K562 (cell line): Measurements from ENCODE around the gene CDH19. TPM values are rescaled to one million over a fixed set of nuclear protein-coding genes. Genes with fewer than 3 reads are reported as not detected.

Experiments used
- ATAC-seq: fragments of 200-7000 bp; cut with Tn5 transposase; 3 replicates; pipeline ENCODE4 v1.9.1; 2020; ENCODE audit warnings: moderate library complexity
- BruUV-seq: library from RNA; stranded (reverse); fragments of 400-500 nt; replicated peaks from 2 replicates; lab custom pipeline; 2021; lab: Mats Ljungman, UMichigan
- CTCF ChIA-PET: fragments of 300-600 bp; formaldehyde crosslinking; extraction: SDS; loops from one replicate; lab custom pipeline; 2021; ENCODE audit warnings: low intra/inter-chr PET ratio; lab: Yijun Ruan, JAX
- POLR2A ChIA-PET: fragments of 300-600, 350-650 bp; sonication (Branson Sonifier 250); formaldehyde crosslinking; extraction: SDS; loops from one replicate; lab custom pipeline; 2021; ENCODE audit warnings: antibody characterized with exemption, inconsistent platforms; lab: Yijun Ruan, JAX
- DNase-seq, 4 experiments: peaks; one replicate each; pipeline versions ENCODE4 v3.0.0 to v3.0.0-alpha.2; 2011 to 2018; ENCODE audit warnings: low spot score in 3 of 4, mixed read lengths in 3 of 4; ENCODE audit errors: extremely low read depth in 1 of 4
- FAIRE-seq: peaks from 2 replicates; lab custom pipeline; 2011; peaks lifted over from hg19 to GRCh38; lab: Jason Lieb, UNC
- H2AFZ ChIP-seq: 2 replicates; pipeline ENCODE4 v1.6.0; 2011; ENCODE audit warnings: low read depth, low read length, control low read depth, inconsistent platforms
- H3K27ac ChIP-seq: fragments of 200-600 bp; 3 replicates; pipeline ENCODE4 v1.8.0; 2011; ENCODE audit warnings: low read depth, mild to moderate bottlenecking, control low read depth, inconsistent platforms, low read length, moderate library complexity, mixed read lengths; ENCODE audit errors: extremely low read depth
- H3K27me3 ChIP-seq, 2 experiments: fragments of 300-600 bp in 1 of 2; 2 replicates in 1 of 2; 3 replicates in 1 of 2; pipeline versions ENCODE4 v1.6.0 to v1.8.0; 2011; ENCODE audit warnings: inconsistent platforms in 2 of 2, low read length in 2 of 2, mild to moderate bottlenecking in 1 of 2, mixed read lengths in 1 of 2, moderate library complexity in 1 of 2; ENCODE audit not compliant: control insufficient read depth in 2 of 2, insufficient read depth in 2 of 2
- H3K36me3 ChIP-seq: fragments of 300-600 bp; 3 replicates; pipeline ENCODE4 v1.8.0; 2011; ENCODE audit warnings: mild to moderate bottlenecking, low read length, inconsistent platforms; ENCODE audit not compliant: control insufficient read depth, insufficient read depth
- H3K4me1 ChIP-seq, 2 experiments: fragments of 200-600 bp in 1 of 2; replicated peaks in 1 of 2; 2 replicates in 1 of 2; 3 replicates in 1 of 2; pipeline versions ENCODE4 v1.5.1 to v1.8.0; 2011; ENCODE audit warnings: inconsistent platforms in 2 of 2, low read length in 2 of 2, mild to moderate bottlenecking in 1 of 2, mixed read lengths in 1 of 2, moderate library complexity in 1 of 2; ENCODE audit not compliant: control insufficient read depth in 2 of 2, insufficient read depth in 2 of 2
- H3K4me2 ChIP-seq: 2 replicates; pipeline ENCODE4 v1.6.1; 2011; ENCODE audit warnings: low read length, control low read depth, inconsistent platforms, mixed read lengths; ENCODE audit not compliant: insufficient read depth
- H3K4me3 ChIP-seq: fragments of 200-600 bp; sonication (generic), shearing (Covaris generic); 2 replicates; pipeline ENCODE4 v1.5.1; 2016; ENCODE audit warnings: control low read depth, inconsistent platforms
- H3K79me2 ChIP-seq: fragments of 200-600 bp; 3 replicates; pipeline ENCODE4 v1.8.0; 2011; ENCODE audit warnings: low read length, inconsistent platforms; ENCODE audit not compliant: control insufficient read depth, insufficient read depth
- H3K9ac ChIP-seq, 2 experiments: 2 replicates each; pipeline versions ENCODE4 v1.6.0 to v1.6.1; 2011; ENCODE audit warnings: low read depth in 2 of 2, low read length in 2 of 2, control low read depth in 1 of 2, inconsistent platforms in 1 of 2, mild to moderate bottlenecking in 1 of 2, mixed read lengths in 1 of 2; ENCODE audit not compliant: insufficient read depth in 1 of 2
- H3K9me1 ChIP-seq: one replicate; pipeline ENCODE4 v1.6.0; 2011; ENCODE audit warnings: inconsistent platforms, mild to moderate bottlenecking, low read length, moderate library complexity; ENCODE audit not compliant: control insufficient read depth, insufficient read depth
- H3K9me3 ChIP-seq: replicated peaks from 2 replicates; pipeline ENCODE4 v1.5.1; 2011; ENCODE audit warnings: low read depth, low read length, inconsistent platforms; ENCODE audit not compliant: control insufficient read depth, insufficient read depth
- H4K20me1 ChIP-seq: replicated peaks from 2 replicates; pipeline ENCODE4 v1.6.1; 2011; ENCODE audit warnings: low read length, inconsistent platforms, mixed read lengths; ENCODE audit not compliant: control insufficient read depth, insufficient read depth
- ADNP ChIP-seq: fragments of 200-800 bp; sonication (Bioruptor generic); IDR thresholded peaks from 2 replicates; pipeline ENCODE4 v1.6.1; 2016; ENCODE audit warnings: missing genetic modification characterization, missing compliant biosample characterization
- BMI1 ChIP-seq: fragments of 150-350 bp; IDR thresholded peaks from 2 replicates; pipeline ENCODE4 v1.6.1; 2014; ENCODE audit warnings: low read length
- BRCA1 ChIP-seq, 2 experiments: fragments of 450-650 bp in 1 of 2; sonication (generic) in 1 of 2; formaldehyde crosslinking in 1 of 2; IDR thresholded peaks; 2 replicates each; pipeline versions ENCODE4 v1.5.0 to v1.6.1; 2017 to 2020; ENCODE audit warnings: mild to moderate bottlenecking in 1 of 2, missing genetic modification reagents in 1 of 2
- ELF2 ChIP-seq: fragments of 250-450 bp; sonication (Bioruptor Pico); IDR thresholded peaks from 2 replicates; pipeline ENCODE4 v1.5.0; 2021; ENCODE audit warnings: mild to moderate bottlenecking
- ELF4 ChIP-seq: fragments of 450-650 bp; formaldehyde crosslinking; IDR thresholded peaks from 2 replicates; pipeline ENCODE4 v1.4.0; 2022; ENCODE audit warnings: missing genetic modification characterization
- EWSR1 ChIP-seq: fragments of 450-650 bp; IDR thresholded peaks from 2 replicates; pipeline ENCODE4 v1.6.1; 2018; ENCODE audit warnings: borderline replicate concordance, mild to moderate bottlenecking, low read depth, moderate library complexity; ENCODE audit not compliant: partially characterized antibody
- HDGF ChIP-seq: fragments of 450-650 bp; IDR thresholded peaks from 2 replicates; pipeline ENCODE4 v1.6.1; 2016
- HOXB6 ChIP-seq: fragments of 250-450 bp; sonication (Bioruptor Pico); IDR thresholded peaks from 2 replicates; pipeline ENCODE4 v1.5.1; 2022; ENCODE audit warnings: mild to moderate bottlenecking, borderline replicate concordance
- PML ChIP-seq: IDR thresholded peaks from 2 replicates; pipeline ENCODE4 v1.6.1; 2012; ENCODE audit warnings: low read length, inconsistent platforms
- SMARCE1 ChIP-seq: fragments of 450-650 bp; IDR thresholded peaks from 2 replicates; pipeline ENCODE4 v1.7.1; 2016; ENCODE audit warnings: mild to moderate bottlenecking
- SOX6 ChIP-seq: fragments of 450-650 bp; IDR thresholded peaks from 2 replicates; pipeline ENCODE4 v1.6.1; 2014; ENCODE audit warnings: mild to moderate bottlenecking
- ZKSCAN3 ChIP-seq: fragments of 250-450 bp; sonication (Bioruptor Pico); IDR thresholded peaks from 2 replicates; pipeline ENCODE4 v1.4.0; 2020
- ZNF134 ChIP-seq: fragments of 250-450 bp; sonication (Bioruptor Pico); conservative IDR thresholded peaks from 2 replicates; pipeline ENCODE4 v1.4.0; 2020
- WGBS: fragments of 100-300 bp; shearing (Covaris generic); methylation state at CpG from one replicate; pipeline ENCODE4 v1.1.6; 2016; ENCODE audit warnings: low coverage, mixed read lengths; ENCODE audit not compliant: insufficient coverage; ENCODE audit errors: missing lambda C conversion rate; 5-methylcytosine and 5-hydroxymethylcytosine counted together
- in situ Hi-C: fragments of 300-500 bp; cut with MboI; formaldehyde crosslinking; loops from 4 replicates; pipeline ENCODE4 v1.15.0; 2018; ENCODE audit warnings: inconsistent platforms, mixed read lengths
- intact Hi-C: fragments of 100-400 bp; cut with micrococcal nuclease; formaldehyde crosslinking; loops from 2 replicates; pipeline ENCODE4 v1.14.2; 2022
- polyA plus RNA-seq, 8 experiments: library from polyadenylated mRNA; depleted of rRNA in 4 of 8; stranded (reverse) in 5 of 8; unstranded in 3 of 8; fragments of >200 nt; fragmentation: Nextera tagmentation in 2 of 8; fragmentation: Illumina TruSeq in 1 of 8; extraction: Ambion mirVana in 2 of 8; extraction: Trizol in 1 of 8; gene quantifications; 2 replicates each; pipeline versions ENCODE4 v1.2.1 to v1.2.3, GENCODE V29; 2011 to 2014; ENCODE audit warnings: inconsistent platforms in 1 of 8, missing spikeins in 1 of 8
- total RNA-seq, 7 experiments: library from RNA; depleted of rRNA in 6 of 7; stranded (reverse); fragments of >200 nt in 6 of 7; fragmentation: Illumina TruSeq in 2 of 7; extraction: Trizol in 2 of 7; gene quantifications; 2 replicates each; pipeline versions ENCODE4 v1.2.1 to v1.2.3, GENCODE V29; 2011 to 2021; ENCODE audit warnings: low replicate concordance in 1 of 7
- TF ChIP-seq, protein P1 (sequence below): fragments of 450-650 bp; IDR thresholded peaks from 2 replicates; pipeline ENCODE4 v1.6.1; 2017; ENCODE audit warnings: antibody characterized with exemption, mild to moderate bottlenecking

Gene CDH19
- total and polyA plus RNA-seq, 9 of the 15 experiments (the other 6 are each of a cell fraction or from before 2014, with no cell fraction given), result not detected

GRCh38 chr18:66564236-66564635 is 39.7 kb downstream of the CDH19 start:
- CTCF ChIA-PET, result no interaction called here
- Histone ChIP-seq H3K79me2 (no peaks in the 10 kb centered on the region), H3K27ac (no peak overlapping the region)
- TF ChIP-seq ADNP (no peak), HOXB6 (CRISPR knock-in tag) (no peak), ELF4 (no peak), SOX6 (no peak), PML (no peak), HDGF (no peak), EWSR1 (no peak), ELF2 (no peak), SMARCE1 (no peak)
- TF ChIP-seq, all 486 proteins: peak for 0
- no peak overlapping the region for H3K9ac ChIP-seq
- H3K9me1 ChIP-seq, result no peaks in the 10 kb centered on the region
- no peak overlapping the region for H3K4me2 ChIP-seq
- no peak overlapping the region for H2AFZ ChIP-seq
- FAIRE-seq (no peak), ATAC-seq (no peak), DNase-seq (no peak)
- intact Hi-C loops (no loop called here), in situ Hi-C loops (no loop called here)
- H3K36me3 ChIP-seq, result no peaks in the 10 kb centered on the region
- no peaks in the 10 kb centered on the region for H3K4me1 ChIP-seq
- H3K27me3 ChIP-seq, result no peaks in the 10 kb centered on the region
- H3K9me3 ChIP-seq, result no peaks in the 10 kb centered on the region
- H4K20me1 ChIP-seq, result no peaks in the 10 kb centered on the region
- BruUV-seq, result no TSS peak
- H3K4me3 ChIP-seq, result no peak overlapping the region
- POLR2A ChIA-PET, result no interaction called here

- no peaks in the 10 kb centered on the region for H3K4me1 ChIP-seq
- in situ Hi-C loops, result no loop called here
- ChIA-PET CTCF (no interaction called here), POLR2A (no interaction called here)
- no peak overlapping the region for H3K4me3 ChIP-seq
- DNase-seq (no peak), ATAC-seq (no peak), FAIRE-seq (no peak)
- H3K79me2 ChIP-seq, result no peaks in the 10 kb centered on the region
- H3K27ac ChIP-seq, result no peak overlapping the region
- no peaks in the 10 kb centered on the region for H3K36me3 ChIP-seq
- H3K27me3 ChIP-seq, result no peaks in the 10 kb centered on the region
- H3K4me2 ChIP-seq, result no peak overlapping the region
- H3K9me3 ChIP-seq, result no peaks in the 10 kb centered on the region; the same call in 1 of the 2 replicates
- no peak overlapping the region for H2AFZ ChIP-seq
- intact Hi-C loops, result no loop called here
- H3K9me1 ChIP-seq, result no peaks in the 10 kb centered on the region
- no peak overlapping the region for H3K9ac ChIP-seq
- no TSS peak for BruUV-seq
- WGBS, result 0% methylated on average over 5 of the region's 6 CpGs
- H4K20me1 ChIP-seq, result no peaks in the 10 kb centered on the region
- TF ChIP-seq BRCA1 (IDR thresholded peaks at IDR 0.05) (no peak), BRCA1 (CRISPR knock-in tag; IDR thresholded peaks at IDR 0.05) (no peak), ZKSCAN3 (CRISPR knock-in tag) (no peak), BMI1 (no peak), ZNF134 (CRISPR knock-in tag) (no peak)
- TF ChIP-seq, protein P1, sequence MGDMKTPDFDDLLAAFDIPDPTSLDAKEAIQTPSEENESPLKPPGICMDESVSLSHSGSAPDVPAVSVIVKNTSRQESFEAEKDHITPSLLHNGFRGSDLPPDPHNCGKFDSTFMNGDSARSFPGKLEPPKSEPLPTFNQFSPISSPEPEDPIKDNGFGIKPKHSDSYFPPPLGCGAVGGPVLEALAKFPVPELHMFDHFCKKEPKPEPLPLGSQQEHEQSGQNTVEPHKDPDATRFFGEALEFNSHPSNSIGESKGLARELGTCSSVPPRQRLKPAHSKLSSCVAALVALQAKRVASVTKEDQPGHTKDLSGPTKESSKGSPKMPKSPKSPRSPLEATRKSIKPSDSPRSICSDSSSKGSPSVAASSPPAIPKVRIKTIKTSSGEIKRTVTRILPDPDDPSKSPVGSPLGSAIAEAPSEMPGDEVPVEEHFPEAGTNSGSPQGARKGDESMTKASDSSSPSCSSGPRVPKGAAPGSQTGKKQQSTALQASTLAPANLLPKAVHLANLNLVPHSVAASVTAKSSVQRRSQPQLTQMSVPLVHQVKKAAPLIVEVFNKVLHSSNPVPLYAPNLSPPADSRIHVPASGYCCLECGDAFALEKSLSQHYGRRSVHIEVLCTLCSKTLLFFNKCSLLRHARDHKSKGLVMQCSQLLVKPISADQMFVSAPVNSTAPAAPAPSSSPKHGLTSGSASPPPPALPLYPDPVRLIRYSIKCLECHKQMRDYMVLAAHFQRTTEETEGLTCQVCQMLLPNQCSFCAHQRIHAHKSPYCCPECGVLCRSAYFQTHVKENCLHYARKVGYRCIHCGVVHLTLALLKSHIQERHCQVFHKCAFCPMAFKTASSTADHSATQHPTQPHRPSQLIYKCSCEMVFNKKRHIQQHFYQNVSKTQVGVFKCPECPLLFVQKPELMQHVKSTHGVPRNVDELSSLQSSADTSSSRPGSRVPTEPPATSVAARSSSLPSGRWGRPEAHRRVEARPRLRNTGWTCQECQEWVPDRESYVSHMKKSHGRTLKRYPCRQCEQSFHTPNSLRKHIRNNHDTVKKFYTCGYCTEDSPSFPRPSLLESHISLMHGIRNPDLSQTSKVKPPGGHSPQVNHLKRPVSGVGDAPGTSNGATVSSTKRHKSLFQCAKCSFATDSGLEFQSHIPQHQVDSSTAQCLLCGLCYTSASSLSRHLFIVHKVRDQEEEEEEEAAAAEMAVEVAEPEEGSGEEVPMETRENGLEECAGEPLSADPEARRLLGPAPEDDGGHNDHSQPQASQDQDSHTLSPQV, result no peak
Observed at GRCh38 chr18:66562279-66562678, 41.6 kb downstream of the CDH19 start.
